Testis (tissue), 3 donors: ENCODE measurements around the gene PAMR1. TPM values are rescaled to one million over a fixed set of nuclear protein-coding genes. Genes with fewer than 3 reads are reported as not detected.
"Not testable (repeated sequence)": the region's sequence is repeated elsewhere in the genome, so short reads cannot be mapped to it uniquely, and the experiment has no call there.

Experiments used
- DNase-seq: peaks from one replicate; pipeline ENCODE4 v3.0.0-alpha.2; 2019
- H3K27ac ChIP-seq, 2 donors: fragments of 200-600 bp; sonication (generic); one replicate each; pipeline ENCODE4 v1.5.1; 2019
- H3K27me3 ChIP-seq: fragments of 200-600 bp; sonication (generic); one replicate; pipeline ENCODE4 v1.5.1; 2019
- H3K36me3 ChIP-seq: fragments of 200-600 bp; sonication (generic); one replicate; pipeline ENCODE4 v1.5.1; 2017; ENCODE audit warnings: low read depth; ENCODE audit errors: missing control alignments
- H3K4me1 ChIP-seq: fragments of 200-600 bp; sonication (generic); one replicate; pipeline ENCODE4 v1.5.1; 2019
- H3K4me3 ChIP-seq, 2 donors: fragments of 200-600 bp; sonication (generic); one replicate each; pipeline ENCODE4 v1.5.1; 2017 to 2019
- H3K9me3 ChIP-seq: fragments of 200-600 bp; sonication (generic); one replicate; pipeline ENCODE4 v1.5.1; 2017
- CTCF ChIP-seq, 3 experiments: fragments of 450-650 bp in 2 of 3; fragments of 200-600 bp in 1 of 3; sonication (generic) in 1 of 3; IDR thresholded peaks; one replicate each; pipeline ENCODE4 v1.5.1; 2016 to 2019; ENCODE audit warnings: antibody characterized with exemption in 3 of 3, mild to moderate bottlenecking in 2 of 3, moderate library complexity in 1 of 3
- POLR2A ChIP-seq: fragments of 450-650 bp; IDR thresholded peaks from one replicate; pipeline ENCODE4 v1.6.1; 2017; ENCODE audit warnings: antibody characterized with exemption, mild to moderate bottlenecking, moderate library complexity
- WGBS, 2 donors: methylation state at CpG; one replicate each; pipeline ENCODE4 v1.1.5; 2018; 5-methylcytosine and 5-hydroxymethylcytosine counted together
- intact Hi-C: fragments of 100-400 bp; cut with DNase I; formaldehyde crosslinking; loops from one replicate; pipeline ENCODE4 v1.15.1; 2023; ENCODE audit warnings: low total_unique reads
- polyA plus RNA-seq: library from polyadenylated mRNA; stranded (reverse); fragments of 350-450 nt; fragmentation: Illumina TruSeq; extraction: RNeasy Lipid Tissue Mini Kit (QIAGEN cat#74804); gene quantifications from one replicate; pipeline ENCODE4 v1.2.3, GENCODE V29; 2014; ENCODE audit warnings: low read depth, low replicate concordance; ENCODE audit not compliant: insufficient read depth
- total RNA-seq, 2 donors: library from RNA; depleted of rRNA; stranded (reverse); fragments of >200 nt; gene quantifications; one replicate each; pipeline ENCODE4 v1.2.3, GENCODE V29; 2016

Gene PAMR1
- total and polyA plus RNA-seq, 3 donors from 2014 or later = 0.55 to 13.2 (median 1.5) TPM

GRCh38 chr11:35523861-35524260, 1.6 kb downstream of the PAMR1 start:
- no peak overlapping the region for H3K4me3 ChIP-seq
- H3K27me3 ChIP-seq = no peaks in the 10 kb centered on the region
- H3K4me1 ChIP-seq = peaks cover 9% of the 10 kb centered on the region
- no peak for DNase-seq
- H3K36me3 ChIP-seq = no peaks in the 10 kb centered on the region
- 74 to 85% methylated on average over 5 of the region's 5 CpGs for WGBS, 2 donors
- no peaks in the 10 kb centered on the region for H3K9me3 ChIP-seq
- intact Hi-C loops = no loop called here
- H3K27ac ChIP-seq = no peak overlapping the region
- TF ChIP-seq CTCF (IDR thresholded peaks at IDR 0.05) = no peak
- TF ChIP-seq POLR2A = no peak

GRCh38 chr11:35523331-35523768, 2.1 kb downstream of the PAMR1 start:
- WGBS, 2 donors = 43 to 53% methylated on average over 7 of the region's 7 CpGs
- no peak for DNase-seq
- no peak overlapping the region for H3K27ac ChIP-seq

GRCh38 chr11:35522091-35522490, 3.3 kb downstream of the PAMR1 start:
- H3K4me3 ChIP-seq, H3K36me3 ChIP-seq, DNase-seq, H3K9me3 ChIP-seq, H3K27me3 ChIP-seq, intact Hi-C loops, H3K4me1 ChIP-seq, H3K27ac ChIP-seq: not testable (repeated sequence)
- 97 to 100% methylated on average over 1 to 5 of the region's 5 CpGs for WGBS, 2 donors

More at GRCh38 chr11:35523331-35523768, 2.1 kb downstream of the PAMR1 start:
- H3K27me3 ChIP-seq = no peaks in the 10 kb centered on the region
- H3K36me3 ChIP-seq = no peaks in the 10 kb centered on the region
- H3K4me3 ChIP-seq = no peak overlapping the region
- TF ChIP-seq CTCF (IDR thresholded peaks at IDR 0.05) = no peak
- TF ChIP-seq POLR2A = no peak
- H3K4me1 ChIP-seq = peaks cover 9% of the 10 kb centered on the region
- intact Hi-C loops = no loop called here
- no peaks in the 10 kb centered on the region for H3K9me3 ChIP-seq

GRCh38 chr11:35520376-35520775, 5.0 kb downstream of the PAMR1 start:
- DNase-seq = no peak
- TF ChIP-seq CTCF (IDR thresholded peaks at IDR 0.05) = no peak
- TF ChIP-seq POLR2A = no peak
- Histone ChIP-seq H3K27ac (no peak overlapping the region), H3K36me3 (no peaks in the 10 kb centered on the region), H3K4me1 (peaks cover under 1% of the 10 kb centered on the region), H3K27me3 (no peaks in the 10 kb centered on the region), H3K9me3 (no peaks in the 10 kb centered on the region), H3K4me3 (no peak overlapping the region)
- 91 to 100% methylated on average over 1 of the region's 1 CpG for WGBS, 2 donors
- intact Hi-C loops = no loop called here

GRCh38 chr11:35518766-35519165, 6.7 kb downstream of the PAMR1 start:
- no peak for DNase-seq
- H3K27ac ChIP-seq = no peak overlapping the region
- no peaks in the 10 kb centered on the region for H3K4me1 ChIP-seq
- no peaks in the 10 kb centered on the region for H3K9me3 ChIP-seq
- H3K27me3 ChIP-seq = no peaks in the 10 kb centered on the region
- WGBS, 2 donors = 87 to 94% methylated on average over 1 of the region's 1 CpG
- intact Hi-C loops = no loop called here
- H3K36me3 ChIP-seq = no peaks in the 10 kb centered on the region
- H3K4me3 ChIP-seq = no peak overlapping the region
- no peak for TF ChIP-seq CTCF (IDR thresholded peaks at IDR 0.05)
- TF ChIP-seq POLR2A = no peak
